Choroid plexus epithelial cell (primary cell): ENCODE measurements around the gene RTKN2.

Source experiments
- DNase-seq: peaks from one replicate; pipeline ENCODE4 v3.0.0-alpha.2; 2010; ENCODE audit warnings: low read depth
- H3K4me3 ChIP-seq: 2 replicates; pipeline ENCODE4 v1.5.1; 2011; ENCODE audit warnings: low read depth, mild to moderate bottlenecking, control low read depth, low read length, moderate library complexity
- CTCF ChIP-seq: conservative IDR thresholded peaks from 2 replicates; pipeline ENCODE4 v1.5.1; 2011; ENCODE audit warnings: low read depth, mild to moderate bottlenecking, control low read depth, inconsistent platforms, low read length, moderate library complexity

Gene RTKN2

GRCh38 chr10:62268399-62269114 is at the start of gene RTKN2:
RTKN2 (minus strand) TSS chr10:62268844; CDS start chr10:62268610, 234 bp downstream.
- H3K4me3 ChIP-seq = peak within 1 kb of the TSS; percentile 69
- TF ChIP-seq CTCF = no peak
- peak; percentile 78 for DNase-seq

GRCh38 chr10:62317257-62317656 is 48.6 kb upstream of the RTKN2 start:
- DNase-seq = no peak
- TF ChIP-seq CTCF = no peak
- H3K4me3 ChIP-seq = no peak overlapping the region

- DNase-seq = no peak
- TF ChIP-seq CTCF = no peak
Measured at GRCh38 chr10:62309254-62309653, 40.6 kb upstream of the RTKN2 start.

GRCh38 chr10:62308101-62308500 is 39.5 kb upstream of the RTKN2 start:
- no peak overlapping the region for H3K4me3 ChIP-seq
- no peak for DNase-seq
- no peak for TF ChIP-seq CTCF

More at GRCh38 chr10:62309254-62309653, 40.6 kb upstream of the RTKN2 start:
- no peak overlapping the region for H3K4me3 ChIP-seq

GRCh38 chr10:62307635-62308034 is 39.0 kb upstream of the RTKN2 start:
- TF ChIP-seq CTCF = no peak
- no peak overlapping the region for H3K4me3 ChIP-seq
- no peak for DNase-seq

GRCh38 chr10:62306663-62307062 is 38.0 kb upstream of the RTKN2 start:
- H3K4me3 ChIP-seq = no peak overlapping the region
- DNase-seq = peak; percentile 5

More at GRCh38 chr10:62306663-62307062, 38.0 kb upstream of the RTKN2 start:
- TF ChIP-seq CTCF = no peak
